ENCODE data around the gene SEC14L1. TPM values are rescaled to one million over a fixed set of nuclear protein-coding genes. Genes with fewer than 3 reads are reported as not detected.

SEC14L1 gene
- total RNA-seq, 1 donor from 2014 or later = 79.6 TPM

DNA sequence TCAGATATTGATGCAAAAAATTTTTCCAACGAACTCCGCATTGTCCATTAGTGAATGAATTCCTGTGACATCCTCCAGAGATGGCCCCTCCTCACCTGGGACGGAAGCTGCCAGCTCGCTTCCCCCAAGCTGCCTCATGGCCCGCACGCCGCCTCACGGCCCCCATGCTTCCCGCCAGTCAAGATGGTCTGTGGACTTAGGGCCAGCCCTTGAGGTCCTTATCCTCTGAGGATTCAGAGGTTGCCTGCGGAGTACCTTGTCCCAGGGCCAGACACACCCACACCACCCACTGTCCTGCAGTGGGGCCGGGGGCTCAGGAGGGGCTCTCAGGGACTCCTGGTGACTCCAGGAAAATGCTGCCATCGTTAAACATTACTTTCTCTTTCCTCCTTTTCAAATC lies 73.6 kb downstream of the SEC14L1 start:
- Mint-ChIP-seq H3K36me3 (ENCODE audit: low read depth) (peaks cover 88% of the 10 kb centered on the region), H3K27ac (no peak overlapping the region)
- POLR2A ChIA-PET = interaction anchor here (0.6 to 1.4 kb wide), 2 partner anchors 26 to 1415 kb away, joined by 3 to 4 read pairs; no protein-coding TSS in a partner anchor

DNA sequence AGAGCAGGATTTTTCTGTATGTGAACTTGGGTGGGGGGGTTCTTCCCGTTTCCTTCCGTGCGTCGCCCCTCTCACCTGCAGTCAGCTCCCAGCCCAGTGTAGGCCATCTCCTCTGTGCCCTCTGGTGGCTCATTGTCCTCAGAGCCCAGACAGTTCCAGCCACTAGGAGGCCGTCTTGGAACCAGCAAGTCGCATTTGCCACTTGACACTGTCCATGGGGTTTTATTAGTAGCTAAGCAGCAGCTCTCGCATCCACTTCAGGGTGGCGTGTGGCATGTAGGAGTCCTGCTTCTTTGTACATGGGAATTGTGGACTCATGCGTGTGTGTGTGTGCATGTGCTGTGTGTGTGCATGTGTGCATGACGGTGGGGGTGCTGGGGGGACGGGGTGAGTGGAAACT lies 74.0 kb downstream of the SEC14L1 start:
- H3K9me3 Mint-ChIP-seq = no peaks in the 10 kb centered on the region
- TF ChIP-seq, protein P1, sequence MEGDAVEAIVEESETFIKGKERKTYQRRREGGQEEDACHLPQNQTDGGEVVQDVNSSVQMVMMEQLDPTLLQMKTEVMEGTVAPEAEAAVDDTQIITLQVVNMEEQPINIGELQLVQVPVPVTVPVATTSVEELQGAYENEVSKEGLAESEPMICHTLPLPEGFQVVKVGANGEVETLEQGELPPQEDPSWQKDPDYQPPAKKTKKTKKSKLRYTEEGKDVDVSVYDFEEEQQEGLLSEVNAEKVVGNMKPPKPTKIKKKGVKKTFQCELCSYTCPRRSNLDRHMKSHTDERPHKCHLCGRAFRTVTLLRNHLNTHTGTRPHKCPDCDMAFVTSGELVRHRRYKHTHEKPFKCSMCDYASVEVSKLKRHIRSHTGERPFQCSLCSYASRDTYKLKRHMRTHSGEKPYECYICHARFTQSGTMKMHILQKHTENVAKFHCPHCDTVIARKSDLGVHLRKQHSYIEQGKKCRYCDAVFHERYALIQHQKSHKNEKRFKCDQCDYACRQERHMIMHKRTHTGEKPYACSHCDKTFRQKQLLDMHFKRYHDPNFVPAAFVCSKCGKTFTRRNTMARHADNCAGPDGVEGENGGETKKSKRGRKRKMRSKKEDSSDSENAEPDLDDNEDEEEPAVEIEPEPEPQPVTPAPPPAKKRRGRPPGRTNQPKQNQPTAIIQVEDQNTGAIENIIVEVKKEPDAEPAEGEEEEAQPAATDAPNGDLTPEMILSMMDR (IDR thresholded peaks at IDR 0.05) = no peak
- no peaks in the 10 kb centered on the region for H3K27me3 Mint-ChIP-seq
- H3K4me3 Mint-ChIP-seq = no peak overlapping the region
- CTCF ChIA-PET = interaction anchor here (0.6 to 1.5 kb wide), 3 partner anchors 23 to 127 kb away, joined by 3 read pairs; no protein-coding TSS in a partner anchor
- DNase-seq (no peak), ATAC-seq (ENCODE audit: low read depth) (no peak)
- H3K4me1 Mint-ChIP-seq = peaks cover 47% of the 10 kb centered on the region
- peaks cover 84% of the 10 kb centered on the region for H3K36me3 Mint-ChIP-seq (ENCODE audit: low read depth)
- POLR2A ChIA-PET = interaction anchor here (0.6 kb wide), 1 partner anchor 1416 kb away, joined by 3 read pairs; no protein-coding TSS in a partner anchor
- H3K27ac Mint-ChIP-seq = no peak overlapping the region
- intact Hi-C loops (cut with micrococcal nuclease) = no loop called here

More for the DNA sequence above, 73.6 kb downstream of the SEC14L1 start:
- DNase-seq (no peak), ATAC-seq (ENCODE audit: low read depth) (no peak)
- no peaks in the 10 kb centered on the region for H3K27me3 Mint-ChIP-seq
- intact Hi-C loops (cut with micrococcal nuclease) = no loop called here
- peaks cover 49% of the 10 kb centered on the region for H3K4me1 Mint-ChIP-seq
- CTCF ChIA-PET = interaction anchor here (0.6 to 1.5 kb wide), 3 partner anchors 24 to 126 kb away, joined by 3 read pairs; no protein-coding TSS in a partner anchor
- no peaks in the 10 kb centered on the region for H3K9me3 Mint-ChIP-seq
- TF ChIP-seq, protein P1 (IDR thresholded peaks at IDR 0.05) = no peak
- no peak overlapping the region for H3K4me3 Mint-ChIP-seq

DNA sequence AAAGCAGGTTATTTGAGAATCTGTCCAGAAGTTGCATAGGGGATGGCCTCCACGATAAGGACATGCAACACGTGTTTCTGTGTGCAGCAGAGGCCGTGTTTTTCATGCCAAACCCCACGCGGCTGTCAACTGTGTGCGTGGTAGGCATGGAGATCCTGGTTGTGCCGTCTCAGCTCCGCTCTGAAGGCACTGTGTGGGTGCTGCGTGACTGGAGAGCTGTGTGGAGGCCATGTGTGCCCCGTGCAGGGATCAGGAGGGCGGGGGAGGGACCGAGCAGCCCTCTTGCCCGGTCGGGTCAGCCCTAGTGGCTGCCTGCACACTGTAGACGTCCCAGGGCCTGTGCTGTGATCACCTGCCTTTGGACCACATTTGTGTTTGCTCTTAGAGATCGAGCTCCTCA lies 74.5 kb downstream of the SEC14L1 start:
- CTCF ChIA-PET = interaction anchor here (1.4 to 1.5 kb wide), 2 partner anchors 108 to 127 kb away, joined by 3 read pairs; no protein-coding TSS in a partner anchor
- H3K27ac Mint-ChIP-seq = no peak overlapping the region
- H3K9me3 Mint-ChIP-seq = no peaks in the 10 kb centered on the region

DNA sequence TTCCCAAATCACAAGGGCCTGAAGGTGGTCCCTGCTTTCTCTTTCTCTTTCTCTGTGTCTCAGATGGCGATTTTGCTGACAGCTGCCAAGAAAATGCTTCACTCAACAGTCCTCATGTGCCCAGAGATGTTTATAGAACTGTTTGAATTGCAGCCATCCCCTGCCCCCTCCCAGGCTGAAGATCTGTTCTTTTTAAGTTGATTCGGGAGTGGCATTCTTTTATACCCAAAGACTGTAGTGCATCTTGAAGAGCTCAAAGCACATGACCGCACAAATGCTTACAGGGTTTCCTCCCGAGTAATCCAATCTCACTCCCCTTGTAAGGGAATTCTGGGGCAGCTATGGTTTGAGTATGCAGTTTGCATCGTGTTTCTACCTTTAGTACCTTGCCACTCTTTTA lies 75.7 kb downstream of the SEC14L1 start:
- ChIA-PET CTCF (no interaction called here), POLR2A (interaction anchor here (0.7 kb wide), 1 partner anchor 76 kb away, joined by 3 read pairs; the partner anchor contains the start of gene SEC14L1)
- H3K36me3 Mint-ChIP-seq (ENCODE audit: low read depth) = peaks cover 67% of the 10 kb centered on the region
- no peak overlapping the region for H3K27ac Mint-ChIP-seq
- intact Hi-C loops (cut with micrococcal nuclease) = no loop called here
- ATAC-seq (ENCODE audit: low read depth) (no peak), DNase-seq (no peak)
- H3K27me3 Mint-ChIP-seq = no peaks in the 10 kb centered on the region
- peaks cover 31% of the 10 kb centered on the region for H3K4me1 Mint-ChIP-seq
- H3K9me3 Mint-ChIP-seq = no peaks in the 10 kb centered on the region
- TF ChIP-seq, protein P1 (IDR thresholded peaks at IDR 0.05) = no peak
- H3K4me3 Mint-ChIP-seq = no peak overlapping the region

More for the DNA sequence above, 74.5 kb downstream of the SEC14L1 start:
- TF ChIP-seq, protein P1 (IDR thresholded peaks at IDR 0.05) = no peak
- DNase-seq (no peak), ATAC-seq (ENCODE audit: low read depth) (no peak)
- no peaks in the 10 kb centered on the region for H3K27me3 Mint-ChIP-seq
- POLR2A ChIA-PET = no interaction called here
- no peak overlapping the region for H3K4me3 Mint-ChIP-seq
- peaks cover 43% of the 10 kb centered on the region for H3K4me1 Mint-ChIP-seq
- intact Hi-C loops (cut with micrococcal nuclease) = no loop called here
- H3K36me3 Mint-ChIP-seq (ENCODE audit: low read depth) = peaks cover 79% of the 10 kb centered on the region

DNA sequence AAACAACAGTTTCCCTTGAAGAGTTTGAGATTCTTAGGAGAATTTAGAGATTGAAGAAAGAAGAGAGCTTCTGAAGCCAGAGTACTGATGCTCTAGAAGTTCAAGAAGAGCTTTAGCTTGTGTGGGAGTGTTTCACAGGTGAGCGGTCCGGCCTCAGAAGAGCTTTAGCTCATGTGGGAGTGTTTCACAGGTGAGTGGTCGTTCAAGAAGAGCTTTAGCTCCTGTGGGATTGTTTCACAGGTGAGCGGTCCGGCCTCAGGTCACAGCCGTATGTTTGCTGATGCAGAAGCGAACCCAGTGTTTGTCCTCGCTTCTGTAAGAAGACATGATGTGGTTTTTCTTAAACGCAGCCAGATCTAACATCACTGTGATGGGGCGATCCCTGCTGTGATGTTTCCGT lies 76.4 kb downstream of the SEC14L1 start:
- no peak overlapping the region for H3K4me3 Mint-ChIP-seq
- H3K4me1 Mint-ChIP-seq = peaks cover 25% of the 10 kb centered on the region
- DNase-seq (no peak), ATAC-seq (ENCODE audit: low read depth) (no peak)
- peaks cover 61% of the 10 kb centered on the region for H3K36me3 Mint-ChIP-seq (ENCODE audit: low read depth)
- no peak overlapping the region for H3K27ac Mint-ChIP-seq
- TF ChIP-seq, protein P1 (IDR thresholded peaks at IDR 0.05) = no peak
- POLR2A ChIA-PET = interaction anchor here (0.7 kb wide), 1 partner anchor 77 kb away, joined by 3 read pairs; the partner anchor contains the start of gene SEC14L1
- CTCF ChIA-PET = no interaction called here
- H3K9me3 Mint-ChIP-seq = no peaks in the 10 kb centered on the region
- no peaks in the 10 kb centered on the region for H3K27me3 Mint-ChIP-seq
- intact Hi-C loops (cut with micrococcal nuclease) = no loop called here
